ENCODE results near the gene FERMT1.
"Not testable (repeated sequence)": the region's sequence is repeated elsewhere in the genome, so short reads cannot be mapped to it uniquely, and the experiment has no call there.

Gene FERMT1

GRCh38 chr20:6115221-6115895 is 7.5 kb downstream of the FERMT1 start:
- DNase-seq (ENCODE audit: low read depth in 2 of 2) = no peak

GRCh38 chr20:6114696-6115095 is 8.1 kb downstream of the FERMT1 start:
- DNase-seq (ENCODE audit: low read depth in 2 of 2) = no peak

- DNase-seq (ENCODE audit: low read depth in 2 of 2) = no peak
Observed at GRCh38 chr20:6113951-6114350, 8.9 kb downstream of the FERMT1 start.

GRCh38 chr20:6112965-6113364 is 9.9 kb downstream of the FERMT1 start:
- not testable (repeated sequence) for DNase-seq (ENCODE audit: low read depth in 2 of 2)

GRCh38 chr20:6108330-6108729 is 14.5 kb downstream of the FERMT1 start:
- no peak for DNase-seq (ENCODE audit: low read depth in 2 of 2)

- DNase-seq (ENCODE audit: low read depth in 2 of 2) = no peak
Observed at GRCh38 chr20:6104493-6105188, 18.2 kb downstream of the FERMT1 start.

- no peak for DNase-seq (ENCODE audit: low read depth in 2 of 2)
Observed at GRCh38 chr20:6103301-6103700, 19.5 kb downstream of the FERMT1 start.

- DNase-seq (ENCODE audit: low read depth in 2 of 2) = no peak
Observed at GRCh38 chr20:6101346-6101745, 21.5 kb downstream of the FERMT1 start.

- no peak for DNase-seq (ENCODE audit: low read depth in 2 of 2)
Observed at GRCh38 chr20:6100246-6100645, 22.6 kb downstream of the FERMT1 start.

GRCh38 chr20:6099819-6100218 is 23.0 kb downstream of the FERMT1 start:
- no peak for DNase-seq (ENCODE audit: low read depth in 2 of 2)

- no peak for DNase-seq (ENCODE audit: low read depth in 2 of 2)
Observed at GRCh38 chr20:6095409-6095808, 27.4 kb downstream of the FERMT1 start.

GRCh38 chr20:6094565-6094964 is 28.3 kb downstream of the FERMT1 start:
- DNase-seq (ENCODE audit: low read depth in 2 of 2) = no peak

GRCh38 chr20:6094063-6094462 is 28.8 kb downstream of the FERMT1 start:
- no peak for DNase-seq (ENCODE audit: low read depth in 2 of 2)

GRCh38 chr20:6091661-6092060 is 31.2 kb downstream of the FERMT1 start:
- DNase-seq (ENCODE audit: low read depth in 2 of 2) = no peak

- DNase-seq (ENCODE audit: low read depth in 2 of 2) = no peak
Observed at GRCh38 chr20:6086868-6087267, 36.0 kb downstream of the FERMT1 start.

GRCh38 chr20:6083926-6084325 is 38.9 kb downstream of the FERMT1 start:
- no peak for DNase-seq (ENCODE audit: low read depth in 2 of 2)

- no peak for DNase-seq (ENCODE audit: low read depth in 2 of 2)
Observed at GRCh38 chr20:6081236-6081635, 41.6 kb downstream of the FERMT1 start.

GRCh38 chr20:6079016-6079415 is 43.8 kb downstream of the FERMT1 start:
- DNase-seq (ENCODE audit: low read depth in 2 of 2) = no peak

- no peak for DNase-seq (ENCODE audit: low read depth in 2 of 2)
Observed at GRCh38 chr20:6075428-6076219, 47.2 kb downstream of the FERMT1 start.

GRCh38 chr20:6074784-6075183 is 48.0 kb downstream of the FERMT1 start:
- DNase-seq (ENCODE audit: low read depth in 2 of 2) = no peak

- no peak for DNase-seq (ENCODE audit: low read depth in 2 of 2)
Observed at GRCh38 chr20:6074145-6074561, 48.7 kb downstream of the FERMT1 start.

GRCh38 chr20:6070829-6071695 is 51.8 kb downstream of the FERMT1 start:
- DNase-seq (ENCODE audit: low read depth in 2 of 2) = no peak
